ENCODE measurements around the gene PRR5L. TPM values are rescaled to one million over a fixed set of nuclear protein-coding genes. Genes with fewer than 3 reads are reported as not detected.

Gene PRR5L
- total and polyA plus RNA-seq, 2 experiments from 2014 or later = 3.1 to 7.5 TPM

- H2AFZ ChIP-seq = no peak overlapping the region
- TF ChIP-seq EZH2phosphoT487 (IDR thresholded peaks at IDR 0.05; ENCODE audit: low read depth, severe bottlenecking, unreplicated experiment) (no peak), EZH2 (IDR thresholded peaks at IDR 0.05; ENCODE audit: borderline replicate concordance) (no peak), CTCF (IDR thresholded peaks at IDR 0.05; ENCODE audit: poor library complexity) (no peak)
- peaks cover 7% of the 10 kb centered on the region for H3K4me1 ChIP-seq (ENCODE audit: insufficient read depth)
- no peak overlapping the region for H3K4me2 ChIP-seq
- H3K9me2 ChIP-seq (replicated peaks; ENCODE audit: insufficient read depth) = no peaks in the 10 kb centered on the region
- no peaks in the 10 kb centered on the region for H3K79me2 ChIP-seq
- no peaks in the 10 kb centered on the region for H4K20me1 ChIP-seq (ENCODE audit: insufficient read depth, poor library complexity, severe bottlenecking)
- no peaks in the 10 kb centered on the region for H3K9me3 ChIP-seq (ENCODE audit: low read depth)
- H3K27me3 ChIP-seq = no peaks in the 10 kb centered on the region
- H3K4me3 ChIP-seq = no peak overlapping the region
- no peak for DNase-seq (ENCODE audit: low spot score)
- no peaks in the 10 kb centered on the region for H3K36me3 ChIP-seq (replicated peaks; ENCODE audit: insufficient read depth, low read depth)
- no peak overlapping the region for H3K27ac ChIP-seq
Observed at GRCh38 chr11:36407356-36407755, 111.3 kb downstream of the PRR5L start.

- no peaks in the 10 kb centered on the region for H3K4me1 ChIP-seq (ENCODE audit: insufficient read depth)
- DNase-seq (ENCODE audit: low spot score) = no peak
- H3K9me3 ChIP-seq (ENCODE audit: low read depth) = no peaks in the 10 kb centered on the region
- H2AFZ ChIP-seq = no peak overlapping the region
- H3K36me3 ChIP-seq (replicated peaks; ENCODE audit: insufficient read depth, low read depth) = no peaks in the 10 kb centered on the region
- H3K27me3 ChIP-seq = no peaks in the 10 kb centered on the region
- no peak overlapping the region for H3K4me3 ChIP-seq
- H3K27ac ChIP-seq = no peak overlapping the region
- H3K9me2 ChIP-seq (replicated peaks; ENCODE audit: insufficient read depth) = no peaks in the 10 kb centered on the region
- 89% methylated on average over 6 of the region's 6 CpGs for WGBS (ENCODE audit: low lambda C conversion rate, missing lambda C conversion rate)
- TF ChIP-seq EZH2phosphoT487 (IDR thresholded peaks at IDR 0.05; ENCODE audit: low read depth, severe bottlenecking, unreplicated experiment) = no peak
- TF ChIP-seq CTCF (IDR thresholded peaks at IDR 0.05; ENCODE audit: poor library complexity) = no peak
- H3K4me2 ChIP-seq = no peak overlapping the region
- H3K79me2 ChIP-seq = no peaks in the 10 kb centered on the region
- no peaks in the 10 kb centered on the region for H4K20me1 ChIP-seq (ENCODE audit: insufficient read depth, poor library complexity, severe bottlenecking)
Observed at GRCh38 chr11:36408498-36409136, 112.5 kb downstream of the PRR5L start.

GRCh38 chr11:36409152-36409816 is 113.2 kb downstream of the PRR5L start:
- TF ChIP-seq CTCF (IDR thresholded peaks at IDR 0.05; ENCODE audit: poor library complexity) = no peak
- TF ChIP-seq EZH2phosphoT487 (IDR thresholded peaks at IDR 0.05; ENCODE audit: low read depth, severe bottlenecking, unreplicated experiment) = no peak
- TF ChIP-seq EZH2 (IDR thresholded peaks at IDR 0.05; ENCODE audit: borderline replicate concordance) = no peak
- H4K20me1 ChIP-seq (ENCODE audit: insufficient read depth, poor library complexity, severe bottlenecking) = no peaks in the 10 kb centered on the region
- no peaks in the 10 kb centered on the region for H3K79me2 ChIP-seq
- H3K9me3 ChIP-seq (ENCODE audit: low read depth) = no peaks in the 10 kb centered on the region
- no peak overlapping the region for H3K4me3 ChIP-seq
- WGBS (ENCODE audit: low lambda C conversion rate, missing lambda C conversion rate) = 53% methylated on average over 8 of the region's 8 CpGs
- H3K27me3 ChIP-seq = no peaks in the 10 kb centered on the region
- no peak overlapping the region for H2AFZ ChIP-seq
- no peaks in the 10 kb centered on the region for H3K4me1 ChIP-seq (ENCODE audit: insufficient read depth)
- H3K9me2 ChIP-seq (replicated peaks; ENCODE audit: insufficient read depth) = no peaks in the 10 kb centered on the region
- H3K4me2 ChIP-seq = no peak overlapping the region
- H3K36me3 ChIP-seq (replicated peaks; ENCODE audit: insufficient read depth, low read depth) = no peaks in the 10 kb centered on the region
- no peak overlapping the region for H3K27ac ChIP-seq
- DNase-seq (ENCODE audit: low spot score) = no peak
